Measurements from ENCODE around the gene RPL4. TPM values are rescaled to one million over a fixed set of nuclear protein-coding genes. Genes with fewer than 3 reads are reported as not detected.

RPL4 gene
- total RNA-seq, 1 donor from 2014 or later, result 7,725 TPM

DNA sequence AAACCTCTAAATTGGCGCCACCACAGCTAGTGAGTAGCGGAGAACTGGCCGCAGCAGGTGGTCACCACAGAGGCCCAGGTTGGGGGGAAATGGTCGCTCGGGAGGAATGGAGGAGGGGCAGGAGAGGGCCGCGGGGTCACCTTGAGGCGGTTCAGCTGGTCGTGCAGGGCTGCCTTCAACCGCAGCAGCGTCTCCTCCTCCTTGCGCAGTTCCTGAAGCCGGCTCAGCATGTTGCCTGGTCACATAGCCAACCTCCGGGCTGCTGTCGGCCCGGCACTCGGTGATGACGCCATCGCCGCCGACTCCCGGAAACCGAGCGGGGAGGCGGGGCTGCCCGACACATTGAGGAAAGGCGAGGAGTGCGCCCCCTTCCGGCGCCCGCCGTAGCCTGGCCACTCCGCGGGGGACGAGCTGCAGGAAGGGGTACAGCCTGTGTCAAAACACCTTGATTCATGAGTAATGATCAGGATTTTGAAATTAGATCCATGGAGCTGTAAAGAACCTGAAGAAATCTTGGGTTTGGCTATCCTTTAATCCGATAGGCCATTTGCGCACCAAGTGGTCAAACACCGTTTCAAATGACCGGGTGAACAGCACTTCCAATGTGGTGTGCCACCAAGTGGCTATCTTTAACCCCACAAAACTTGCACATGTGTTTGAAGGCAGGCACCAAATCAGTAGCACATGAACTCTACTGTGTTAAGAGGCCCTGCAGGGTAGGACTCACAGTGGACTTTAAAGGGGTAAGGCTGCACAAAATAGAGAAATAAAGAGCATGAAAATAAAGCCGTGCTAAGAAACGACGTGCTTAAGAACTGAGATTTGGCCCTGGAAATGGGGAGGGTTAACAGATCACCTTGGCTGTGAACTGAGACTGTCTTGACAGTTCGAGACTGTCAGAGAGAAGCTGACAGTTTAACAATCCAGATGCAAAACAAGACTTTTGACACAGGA is 6.9 kb downstream of the RPL4 start, which contains the start of gene SNAPC5:
Gene SNAPC5 (minus strand): TSS at position 261 of the 954 bp plus-strand sequence. CDS start 31 bp downstream, at position 230.
- peaks cover 24% of the 10 kb centered on the region for H3K36me3 Mint-ChIP-seq

DNA sequence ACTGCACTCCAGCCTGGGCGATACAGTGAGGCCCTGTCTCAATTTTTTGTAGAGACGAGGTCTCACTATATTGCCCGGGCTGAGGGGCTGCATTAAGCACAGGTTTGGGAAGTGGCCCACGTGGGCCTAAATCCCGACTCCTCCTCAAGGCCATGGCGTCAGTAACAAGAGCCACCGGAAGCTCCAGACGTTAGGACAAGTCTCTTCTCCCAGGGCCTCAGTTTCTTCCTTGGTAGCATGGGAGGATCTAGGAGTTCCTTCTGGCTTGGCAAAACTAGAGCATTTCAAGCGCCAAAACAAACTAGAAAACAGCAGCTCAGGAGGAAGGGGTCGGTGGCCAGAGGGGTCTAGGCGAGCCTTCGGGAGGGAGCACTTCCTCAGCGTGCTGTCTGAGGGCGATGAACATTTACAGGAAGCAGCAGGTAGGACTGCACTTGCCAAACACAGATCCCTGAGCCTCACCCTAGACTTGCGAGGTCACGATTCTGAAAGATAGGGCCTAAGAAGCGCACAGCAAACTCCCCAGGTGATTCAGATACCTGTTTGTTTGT is 7.6 kb downstream of the RPL4 start:
- H3K9me3 Mint-ChIP-seq, result no peaks in the 10 kb centered on the region

More for the DNA sequence above, 6.9 kb downstream of the RPL4 start, which contains the start of gene SNAPC5:
- Mint-ChIP-seq H3K27ac (peak within 1 kb of the TSS; percentile 94), H3K4me3 (peak within 1 kb of the TSS; percentile 92), H3K4me1 (peaks cover 18% of the 10 kb centered on the region), H3K27me3 (ENCODE audit: insufficient read depth, low read depth) (no peaks in the 10 kb centered on the region), H3K9me3 (no peaks in the 10 kb centered on the region)
- peak within 1 kb of the TSS; percentile 96 for H3K4me2 ChIP-seq
- peaks cover 45% of the 10 kb centered on the region for H3K79me2 ChIP-seq (ENCODE audit: low read depth)
- peak within 1 kb of the TSS; percentile 77 for H3K9ac ChIP-seq
- H3K4me3 ChIP-seq, result peak within 1 kb of the TSS; percentile 94
- H3K27ac ChIP-seq, result peak within 1 kb of the TSS; percentile 83
- TF ChIP-seq EZH2 (IDR thresholded peaks at IDR 0.05) (no peak), EZH2phosphoT487 (IDR thresholded peaks at IDR 0.05) (no peak)
- TF ChIP-seq, protein P1, sequence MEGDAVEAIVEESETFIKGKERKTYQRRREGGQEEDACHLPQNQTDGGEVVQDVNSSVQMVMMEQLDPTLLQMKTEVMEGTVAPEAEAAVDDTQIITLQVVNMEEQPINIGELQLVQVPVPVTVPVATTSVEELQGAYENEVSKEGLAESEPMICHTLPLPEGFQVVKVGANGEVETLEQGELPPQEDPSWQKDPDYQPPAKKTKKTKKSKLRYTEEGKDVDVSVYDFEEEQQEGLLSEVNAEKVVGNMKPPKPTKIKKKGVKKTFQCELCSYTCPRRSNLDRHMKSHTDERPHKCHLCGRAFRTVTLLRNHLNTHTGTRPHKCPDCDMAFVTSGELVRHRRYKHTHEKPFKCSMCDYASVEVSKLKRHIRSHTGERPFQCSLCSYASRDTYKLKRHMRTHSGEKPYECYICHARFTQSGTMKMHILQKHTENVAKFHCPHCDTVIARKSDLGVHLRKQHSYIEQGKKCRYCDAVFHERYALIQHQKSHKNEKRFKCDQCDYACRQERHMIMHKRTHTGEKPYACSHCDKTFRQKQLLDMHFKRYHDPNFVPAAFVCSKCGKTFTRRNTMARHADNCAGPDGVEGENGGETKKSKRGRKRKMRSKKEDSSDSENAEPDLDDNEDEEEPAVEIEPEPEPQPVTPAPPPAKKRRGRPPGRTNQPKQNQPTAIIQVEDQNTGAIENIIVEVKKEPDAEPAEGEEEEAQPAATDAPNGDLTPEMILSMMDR (IDR thresholded peaks at IDR 0.05), result peak; percentile 99
- H4K20me1 ChIP-seq (ENCODE audit: low read depth), result peaks cover 46% of the 10 kb centered on the region
- H3K9me3 ChIP-seq (ENCODE audit: low read depth), result no peaks in the 10 kb centered on the region
- peaks cover 18% of the 10 kb centered on the region for H3K36me3 ChIP-seq
- H3F3A ChIP-seq (ENCODE audit: low read depth), result peaks cover 76% of the 10 kb centered on the region
- peak; percentile 99 for DNase-seq (ENCODE audit: low spot score)
- H3K4me1 ChIP-seq, result peaks cover 8% of the 10 kb centered on the region
- H2AFZ ChIP-seq (replicated peaks), result peak within 1 kb of the TSS; percentile 54
- H3K27me3 ChIP-seq, result no peaks in the 10 kb centered on the region

DNA sequence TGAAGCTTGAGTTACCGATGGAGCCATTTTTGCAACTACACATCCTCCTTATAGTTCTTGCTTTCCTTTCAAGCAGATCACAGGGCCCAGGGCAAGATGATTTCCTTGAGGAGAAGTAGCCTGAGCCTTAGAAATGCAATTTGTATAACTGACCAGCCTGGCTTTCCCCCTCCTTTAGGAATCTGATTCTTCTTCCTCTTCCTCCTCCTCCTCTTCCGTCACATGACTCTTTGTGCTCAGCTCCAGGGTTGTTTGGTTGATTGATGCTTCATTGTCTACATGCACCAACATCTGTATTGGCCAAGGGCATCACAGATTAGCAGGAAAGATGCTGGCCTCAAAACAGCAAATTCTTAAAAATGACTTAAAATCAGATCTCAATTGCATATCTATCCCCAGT is 10.4 kb downstream of the RPL4 start:
- TF ChIP-seq, protein P1 (IDR thresholded peaks at IDR 0.05), result no peak
- no peak for TF ChIP-seq EZH2phosphoT487 (IDR thresholded peaks at IDR 0.05)
- TF ChIP-seq EZH2 (IDR thresholded peaks at IDR 0.05), result no peak
- Histone ChIP-seq H3K9me3 (ENCODE audit: low read depth) (no peaks in the 10 kb centered on the region), H3K4me2 (no peak overlapping the region), H4K20me1 (ENCODE audit: low read depth) (peaks cover 15% of the 10 kb centered on the region), H3K27me3 (no peaks in the 10 kb centered on the region), H3K36me3 (peaks cover 4% of the 10 kb centered on the region), H3F3A (ENCODE audit: low read depth) (peaks cover 44% of the 10 kb centered on the region), H3K79me2 (ENCODE audit: low read depth) (peaks cover 21% of the 10 kb centered on the region), H3K4me3 (no peak overlapping the region), H3K27ac (no peak overlapping the region), H3K9ac (no peak overlapping the region), H3K4me1 (peaks cover 3% of the 10 kb centered on the region), H2AFZ (replicated peaks) (no peak overlapping the region)
- DNase-seq (ENCODE audit: low spot score), result no peak
- H3K36me3 Mint-ChIP-seq, result peaks cover 11% of the 10 kb centered on the region
- H3K27ac Mint-ChIP-seq, result no peak overlapping the region
- no peaks in the 10 kb centered on the region for H3K9me3 Mint-ChIP-seq
- H3K4me1 Mint-ChIP-seq, result peaks cover 14% of the 10 kb centered on the region
- no peaks in the 10 kb centered on the region for H3K27me3 Mint-ChIP-seq (ENCODE audit: insufficient read depth, low read depth)
- no peak overlapping the region for H3K4me3 Mint-ChIP-seq

More for the DNA sequence above, 7.6 kb downstream of the RPL4 start:
- peak overlapping the region; percentile 94 for H3K4me3 ChIP-seq
- DNase-seq (ENCODE audit: low spot score), result no peak
- H3K9ac ChIP-seq, result peak overlapping the region; percentile 77
- peaks cover 37% of the 10 kb centered on the region for H3K79me2 ChIP-seq (ENCODE audit: low read depth)
- peak overlapping the region; percentile 54 for H2AFZ ChIP-seq (replicated peaks)
- H3K4me1 Mint-ChIP-seq, result peaks cover 14% of the 10 kb centered on the region
- no peaks in the 10 kb centered on the region for H3K9me3 ChIP-seq (ENCODE audit: low read depth)
- H3K27ac ChIP-seq, result peak overlapping the region; percentile 83
- peak overlapping the region; percentile 92 for H3K4me3 Mint-ChIP-seq
- H3K4me2 ChIP-seq, result peak overlapping the region; percentile 96
- H3K27me3 Mint-ChIP-seq (ENCODE audit: insufficient read depth, low read depth), result no peaks in the 10 kb centered on the region
- peaks cover 3% of the 10 kb centered on the region for H3K4me1 ChIP-seq
- H3K36me3 ChIP-seq, result peaks cover 12% of the 10 kb centered on the region
- H3K36me3 Mint-ChIP-seq, result peaks cover 19% of the 10 kb centered on the region
- H3F3A ChIP-seq (ENCODE audit: low read depth), result peaks cover 68% of the 10 kb centered on the region
- H3K27ac Mint-ChIP-seq, result peak overlapping the region; percentile 94
- TF ChIP-seq EZH2phosphoT487 (IDR thresholded peaks at IDR 0.05), result no peak
- TF ChIP-seq, protein P1 (IDR thresholded peaks at IDR 0.05), result no peak
- no peak for TF ChIP-seq EZH2 (IDR thresholded peaks at IDR 0.05)
- peaks cover 38% of the 10 kb centered on the region for H4K20me1 ChIP-seq (ENCODE audit: low read depth)
- no peaks in the 10 kb centered on the region for H3K27me3 ChIP-seq
